LNCaP clone FGC (cell line): ENCODE measurements around the gene OXSR1.
A peak's percentile ranks its signal among the peaks of the same experiment; 100 is the strongest.
"Not testable (repeated sequence)": the region's sequence is repeated elsewhere in the genome, so short reads cannot be mapped to it uniquely, and the experiment has no call there.

Experiments
- DNase-seq: peaks from one replicate; pipeline ENCODE4 v3.0.0-alpha.2; 2011; ENCODE audit warnings: low read depth
- H3K4me3 ChIP-seq: 2 replicates; pipeline ENCODE4 v1.5.1; 2011; ENCODE audit warnings: mild to moderate bottlenecking, low read depth, low read length, control low read depth
- CTCF ChIP-seq: IDR thresholded peaks from 2 replicates; pipeline ENCODE4 v1.5.1; 2012; ENCODE audit warnings: mild to moderate bottlenecking; ENCODE audit not compliant: control insufficient read depth, insufficient read depth; ENCODE audit errors: extremely low read depth

OXSR1 gene

DNA sequence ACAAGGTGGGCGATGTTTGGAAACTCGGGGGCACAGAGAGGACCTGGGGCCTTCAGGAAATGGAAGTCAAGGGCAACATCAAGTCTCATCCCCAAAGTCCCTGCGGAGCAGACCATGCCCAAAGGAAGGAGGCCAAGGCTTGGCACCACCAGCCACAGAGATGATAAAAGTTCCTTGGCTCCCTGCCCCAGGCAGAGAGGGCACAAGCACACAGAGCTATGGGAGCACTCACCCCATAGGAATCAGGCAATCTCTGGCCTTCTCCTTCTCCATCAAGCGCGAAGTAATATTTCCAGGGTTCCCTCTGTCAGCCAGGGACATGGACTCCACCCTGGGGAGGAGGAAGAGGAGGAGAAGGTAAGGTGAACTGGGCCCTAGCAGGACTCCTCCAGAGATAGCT is 36.3 kb upstream of the OXSR1 start:
- TF ChIP-seq CTCF = no peak
- no peak overlapping the region for H3K4me3 ChIP-seq
- no peak for DNase-seq

GRCh38 chr3:38130631-38131065 is 34.7 kb upstream of the OXSR1 start:
- H3K4me3 ChIP-seq = no peak overlapping the region
- no peak for TF ChIP-seq CTCF
- no peak for DNase-seq

DNA sequence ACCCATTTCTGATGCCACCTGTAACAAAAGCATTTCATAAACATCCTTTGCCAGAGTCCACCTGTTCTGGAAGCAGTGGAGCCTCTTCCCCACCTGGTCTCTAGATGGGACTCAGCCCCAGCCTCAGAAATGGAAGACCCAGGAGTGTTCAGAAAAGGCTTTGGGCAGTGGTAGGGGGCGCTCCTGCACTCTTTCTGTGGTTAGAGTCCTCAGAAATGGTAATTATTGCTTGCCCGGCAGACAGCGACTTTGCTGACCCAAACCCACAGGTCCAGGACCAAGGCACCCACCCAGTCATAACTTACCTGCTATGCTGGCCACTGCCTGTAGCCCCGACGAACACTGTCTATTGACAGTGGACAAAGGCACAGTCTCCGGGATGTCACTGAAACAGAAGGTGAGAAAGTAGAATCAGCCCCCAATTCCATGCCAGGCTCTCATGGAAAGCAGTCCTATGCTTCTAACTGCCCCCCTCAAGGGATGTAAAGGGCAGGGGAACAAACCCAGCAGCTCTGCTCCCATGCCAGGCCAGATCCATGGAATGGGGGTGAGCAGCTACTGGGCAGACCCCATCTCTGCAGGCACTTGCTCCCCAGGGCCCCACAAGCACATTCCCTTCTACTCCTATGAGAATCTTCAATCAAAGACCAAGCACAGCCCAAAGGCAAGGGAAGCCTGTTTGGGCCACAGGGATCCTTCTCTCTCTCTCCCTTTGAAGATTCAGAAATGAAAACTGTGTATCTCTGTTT is 33.5 kb upstream of the OXSR1 start:
- H3K4me3 ChIP-seq = no peak overlapping the region
- TF ChIP-seq CTCF = peak; percentile 28
- no peak for DNase-seq

DNA sequence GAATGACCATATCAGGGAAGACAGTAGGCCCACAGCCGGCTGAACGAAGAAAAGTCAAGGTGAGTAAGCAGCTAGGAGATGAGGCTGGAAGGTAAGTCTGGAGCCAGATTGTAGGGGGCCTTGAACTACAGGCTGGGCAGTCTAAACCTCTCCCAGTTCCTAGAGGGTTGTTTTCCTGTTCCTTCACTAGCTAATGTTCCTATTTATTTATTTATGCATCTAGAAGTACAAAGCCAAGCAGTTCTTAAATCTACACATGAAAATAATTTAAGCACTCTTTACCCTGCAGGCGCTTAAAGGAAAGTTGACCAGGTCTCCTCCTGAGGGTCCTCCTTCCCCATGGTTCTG is 32.2 kb upstream of the OXSR1 start:
- no peak overlapping the region; the same call in 1 of the 2 replicates for H3K4me3 ChIP-seq
- TF ChIP-seq CTCF = no peak
- DNase-seq = no peak

DNA sequence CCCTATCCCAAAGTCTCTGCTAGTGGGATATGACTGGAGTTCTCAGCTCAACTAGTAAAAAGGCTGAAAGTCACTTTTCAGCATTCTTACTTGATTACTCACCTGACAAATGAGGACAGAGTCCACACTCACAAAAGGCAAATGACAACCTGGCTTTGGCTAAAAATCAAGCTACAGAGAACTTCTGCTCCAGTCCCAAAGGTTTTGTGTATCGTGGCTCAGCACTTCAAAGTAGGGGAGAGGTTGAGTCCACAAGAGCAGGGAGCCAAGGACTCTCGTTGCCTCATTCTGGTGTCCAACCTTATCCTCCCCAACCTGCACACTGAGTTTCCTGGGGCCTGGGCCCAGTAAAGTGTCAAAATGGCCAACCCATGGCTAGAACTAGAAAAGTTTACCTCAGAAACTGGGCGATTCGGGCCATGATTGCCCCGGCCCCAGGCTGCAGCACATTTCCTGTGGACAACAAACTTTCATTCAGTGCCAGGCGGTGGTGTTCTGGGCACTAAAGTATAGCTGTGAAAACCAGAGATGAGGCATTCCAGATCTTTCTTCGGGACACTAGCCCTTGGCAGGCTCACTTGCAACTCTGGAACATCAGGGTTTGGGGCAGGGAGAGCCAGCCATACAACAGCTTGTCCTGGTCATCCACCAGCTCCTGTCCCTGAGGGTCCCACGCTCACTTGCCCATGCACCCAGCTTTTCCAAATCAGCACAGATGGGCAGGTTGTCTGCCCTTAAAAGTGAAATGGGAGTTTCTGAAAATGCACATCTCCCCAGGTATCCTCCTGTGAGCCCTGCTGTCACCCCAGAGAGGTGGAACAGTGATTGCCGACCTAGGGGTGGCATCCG is 31.6 kb upstream of the OXSR1 start:
- peak; percentile 66 for DNase-seq
- H3K4me3 ChIP-seq = peak overlapping the region; percentile 5
- TF ChIP-seq CTCF = no peak

GRCh38 chr3:38134517-38135143 is 30.7 kb upstream of the OXSR1 start:
- DNase-seq = not testable (repeated sequence)
- peak overlapping the region; percentile 84 for H3K4me3 ChIP-seq

DNA sequence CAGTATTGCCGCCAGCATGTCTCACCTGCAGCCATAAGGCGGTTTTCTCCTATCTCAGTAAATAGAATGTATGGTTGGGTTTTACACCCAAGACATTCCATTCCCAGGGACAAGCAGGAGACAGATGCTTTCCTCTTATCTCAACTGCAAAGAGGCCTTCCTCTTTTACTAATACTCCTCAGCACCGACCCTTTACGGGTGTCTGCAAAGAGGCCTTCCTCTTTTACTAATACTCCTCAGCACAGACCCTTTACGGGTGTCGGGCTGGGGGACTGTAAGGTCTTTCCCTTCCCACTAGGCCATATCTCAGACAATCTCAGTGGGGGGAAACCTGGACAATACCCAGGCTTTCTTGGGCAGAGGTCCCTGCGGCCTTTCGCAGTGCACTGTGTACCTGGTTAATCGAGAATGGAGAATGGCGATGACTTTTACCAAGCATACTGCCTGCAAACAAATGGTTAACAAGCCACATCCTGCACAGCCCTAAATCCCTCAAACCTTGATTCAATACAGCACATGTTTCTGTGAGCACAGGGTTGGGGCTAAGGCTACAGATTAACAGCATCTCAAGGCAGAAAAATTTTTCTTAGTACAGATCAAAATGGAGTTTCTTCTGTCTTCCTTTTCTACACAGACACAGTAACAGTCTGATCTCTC is 29.6 kb upstream of the OXSR1 start:
- H3K4me3 ChIP-seq = peak overlapping the region; percentile 84
- not testable (repeated sequence) for DNase-seq
